DND-41 (cell line): ENCODE measurements around the gene PPP1R37.

Experiments used
- ATAC-seq: fragments of 200-7000 bp; cut with Tn5 transposase; 3 replicates; pipeline ENCODE4 v1.9.1; 2021; ENCODE audit warnings: low read depth; ENCODE audit not compliant: insufficient read depth
- DNase-seq: peaks from one replicate; pipeline ENCODE4 v3.0.0-alpha.2; 2020
- H2AFZ ChIP-seq: 2 replicates; pipeline ENCODE4 v1.6.0; 2012; ENCODE audit warnings: low read depth, low read length
- H3K27ac ChIP-seq: 2 replicates; pipeline ENCODE4 v1.5.1; 2012; ENCODE audit warnings: low read length, inconsistent platforms
- H3K27me3 ChIP-seq: fragments of 200-600 bp; sonication (generic); 2 replicates; pipeline ENCODE4 v1.6.0; 2012; ENCODE audit warnings: low read length, mild to moderate bottlenecking, inconsistent platforms; ENCODE audit not compliant: insufficient read depth, poor library complexity
- H3K36me3 ChIP-seq: 2 replicates; pipeline ENCODE4 v1.5.1; 2012; ENCODE audit warnings: low read length, inconsistent platforms; ENCODE audit not compliant: insufficient read depth
- H3K4me1 ChIP-seq: 2 replicates; pipeline ENCODE4 v1.5.1; 2012; ENCODE audit warnings: mild to moderate bottlenecking, low read length; ENCODE audit not compliant: insufficient read depth
- H3K4me2 ChIP-seq: 2 replicates; pipeline ENCODE4 v1.6.0; 2012; ENCODE audit warnings: mild to moderate bottlenecking, moderate library complexity, low read length, inconsistent platforms; ENCODE audit not compliant: insufficient read depth
- H3K4me3 ChIP-seq, 2 experiments: fragments of 200-600 bp in 1 of 2; shearing (Covaris generic) in 1 of 2; 2 replicates each; pipeline ENCODE4 v1.5.1; 2012 to 2016; ENCODE audit warnings: inconsistent platforms in 2 of 2, low read length in 2 of 2, mild to moderate bottlenecking in 2 of 2, low read depth in 1 of 2, moderate library complexity in 1 of 2
- H3K79me2 ChIP-seq: 2 replicates; pipeline ENCODE4 v1.6.0; 2012; ENCODE audit warnings: low read length, inconsistent platforms; ENCODE audit not compliant: insufficient read depth
- H3K9ac ChIP-seq: 2 replicates; pipeline ENCODE4 v1.6.0; 2012; ENCODE audit warnings: low read depth, mild to moderate bottlenecking, inconsistent platforms, low read length, moderate library complexity
- H3K9me3 ChIP-seq: 2 replicates; pipeline ENCODE4 v1.5.1; 2012; ENCODE audit warnings: low read length, moderate library complexity, mild to moderate bottlenecking, inconsistent platforms; ENCODE audit not compliant: insufficient read depth, severe bottlenecking
- H4K20me1 ChIP-seq: 2 replicates; pipeline ENCODE4 v1.6.0; 2012; ENCODE audit warnings: low read length; ENCODE audit not compliant: insufficient read depth
- EZH2 ChIP-seq: IDR thresholded peaks from 3 replicates; pipeline ENCODE4 v1.6.1; 2012; ENCODE audit warnings: borderline replicate concordance, low read depth, mild to moderate bottlenecking, moderate library complexity, low read length, inconsistent platforms; ENCODE audit not compliant: severe bottlenecking
- TF ChIP-seq, protein P1 (sequence below): IDR thresholded peaks from 2 replicates; pipeline ENCODE4 v1.5.1; 2012; ENCODE audit warnings: borderline replicate concordance, low read length, moderate library complexity, mild to moderate bottlenecking; ENCODE audit not compliant: poor library complexity, severe bottlenecking; ENCODE audit errors: extremely low read depth

PPP1R37 gene

DNA sequence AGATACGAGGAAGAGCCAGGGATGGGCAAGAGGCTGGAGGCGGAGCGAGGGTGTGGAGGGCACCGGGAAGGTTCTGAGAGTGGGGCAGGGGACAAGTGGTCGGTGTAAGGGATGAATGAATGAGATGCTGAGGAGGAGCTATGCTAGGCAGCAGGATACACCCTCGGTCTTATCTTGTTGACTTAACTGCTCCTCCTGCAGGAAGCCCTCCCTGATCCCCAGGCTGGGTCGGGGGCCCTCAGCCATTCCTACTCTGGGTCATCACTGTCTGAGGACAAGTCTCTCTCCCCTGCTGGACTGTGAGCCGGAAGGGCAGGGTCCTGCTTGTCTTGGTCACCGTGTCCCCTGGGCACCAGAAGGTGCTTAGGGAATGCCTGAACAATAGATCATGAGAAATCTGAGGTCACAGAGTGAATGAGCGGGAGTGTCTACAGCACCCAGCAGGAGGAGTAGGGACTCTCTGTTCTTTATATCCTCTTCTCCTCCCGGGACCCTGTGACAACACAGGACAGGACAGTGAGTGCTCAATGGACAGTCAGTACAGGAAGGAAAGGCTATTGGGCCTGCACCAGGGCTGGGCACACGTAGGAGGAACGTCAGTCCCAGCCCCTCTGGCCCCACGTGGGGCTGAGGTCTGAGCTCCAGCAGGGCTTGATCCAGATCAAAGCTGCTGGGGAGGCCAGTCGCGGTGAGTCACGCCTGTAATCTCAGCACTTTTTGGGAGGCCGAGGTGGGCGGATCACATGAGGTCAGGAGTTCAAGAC, 61.3 kb downstream of the PPP1R37 start:
- DNase-seq (no peak), ATAC-seq (no peak)
- Histone ChIP-seq H4K20me1 (peaks cover 3% of the 10 kb centered on the region), H2AFZ (no peak overlapping the region), H3K9me3 (no peaks in the 10 kb centered on the region), H3K4me3 (no peak overlapping the region), H3K9ac (no peak overlapping the region), H3K79me2 (no peaks in the 10 kb centered on the region), H3K4me1 (no peaks in the 10 kb centered on the region), H3K27me3 (no peaks in the 10 kb centered on the region), H3K27ac (no peak overlapping the region), H3K4me2 (no peak overlapping the region), H3K36me3 (0 out of 2 replicates have a peak, but pooled peaks cover 3% of the 10 kb centered on the region)
- no peak for TF ChIP-seq EZH2
- TF ChIP-seq, protein P1, sequence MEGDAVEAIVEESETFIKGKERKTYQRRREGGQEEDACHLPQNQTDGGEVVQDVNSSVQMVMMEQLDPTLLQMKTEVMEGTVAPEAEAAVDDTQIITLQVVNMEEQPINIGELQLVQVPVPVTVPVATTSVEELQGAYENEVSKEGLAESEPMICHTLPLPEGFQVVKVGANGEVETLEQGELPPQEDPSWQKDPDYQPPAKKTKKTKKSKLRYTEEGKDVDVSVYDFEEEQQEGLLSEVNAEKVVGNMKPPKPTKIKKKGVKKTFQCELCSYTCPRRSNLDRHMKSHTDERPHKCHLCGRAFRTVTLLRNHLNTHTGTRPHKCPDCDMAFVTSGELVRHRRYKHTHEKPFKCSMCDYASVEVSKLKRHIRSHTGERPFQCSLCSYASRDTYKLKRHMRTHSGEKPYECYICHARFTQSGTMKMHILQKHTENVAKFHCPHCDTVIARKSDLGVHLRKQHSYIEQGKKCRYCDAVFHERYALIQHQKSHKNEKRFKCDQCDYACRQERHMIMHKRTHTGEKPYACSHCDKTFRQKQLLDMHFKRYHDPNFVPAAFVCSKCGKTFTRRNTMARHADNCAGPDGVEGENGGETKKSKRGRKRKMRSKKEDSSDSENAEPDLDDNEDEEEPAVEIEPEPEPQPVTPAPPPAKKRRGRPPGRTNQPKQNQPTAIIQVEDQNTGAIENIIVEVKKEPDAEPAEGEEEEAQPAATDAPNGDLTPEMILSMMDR = no peak

DNA sequence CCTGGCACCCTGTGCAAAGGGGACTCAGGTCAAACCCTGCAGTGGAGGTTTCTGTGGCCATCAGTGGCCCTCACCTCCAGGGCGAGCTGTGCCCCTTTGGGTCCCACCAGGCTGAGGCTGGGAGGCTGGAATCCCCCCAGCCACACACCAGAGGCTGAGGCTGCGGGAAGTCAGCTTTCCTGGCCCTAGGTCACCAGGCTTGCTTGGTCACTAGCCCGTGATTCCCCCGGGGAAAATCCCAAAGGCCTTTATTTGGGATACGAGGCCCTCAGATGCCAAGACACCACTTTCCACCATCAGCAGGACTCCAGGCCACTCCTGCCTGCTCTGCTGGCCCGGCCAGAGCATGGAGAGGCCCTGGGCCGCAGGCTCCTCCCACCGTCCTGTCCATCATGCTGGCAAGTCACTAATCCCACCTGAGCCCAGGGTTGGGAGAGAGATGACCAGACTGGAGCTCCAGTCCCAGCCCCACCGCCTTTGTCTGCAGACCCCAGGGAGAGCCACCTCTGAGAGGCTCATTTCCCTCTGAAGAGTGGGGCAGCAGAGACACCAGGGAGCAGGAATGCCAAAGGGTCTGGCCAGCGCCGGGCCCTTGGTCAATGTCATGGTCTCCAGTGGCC, 63.1 kb downstream of the PPP1R37 start:
- DNase-seq (no peak), ATAC-seq (no peak)
- Histone ChIP-seq H3K4me3 (no peak overlapping the region), H3K36me3 (no peaks in the 10 kb centered on the region), H3K27ac (no peak overlapping the region), H3K9ac (no peak overlapping the region), H4K20me1 (peaks cover 3% of the 10 kb centered on the region), H2AFZ (no peak overlapping the region), H3K4me1 (no peaks in the 10 kb centered on the region), H3K27me3 (no peaks in the 10 kb centered on the region), H3K4me2 (no peak overlapping the region), H3K9me3 (no peaks in the 10 kb centered on the region), H3K79me2 (no peaks in the 10 kb centered on the region)
- TF ChIP-seq EZH2 = no peak
- TF ChIP-seq, protein P1 = no peak

DNA sequence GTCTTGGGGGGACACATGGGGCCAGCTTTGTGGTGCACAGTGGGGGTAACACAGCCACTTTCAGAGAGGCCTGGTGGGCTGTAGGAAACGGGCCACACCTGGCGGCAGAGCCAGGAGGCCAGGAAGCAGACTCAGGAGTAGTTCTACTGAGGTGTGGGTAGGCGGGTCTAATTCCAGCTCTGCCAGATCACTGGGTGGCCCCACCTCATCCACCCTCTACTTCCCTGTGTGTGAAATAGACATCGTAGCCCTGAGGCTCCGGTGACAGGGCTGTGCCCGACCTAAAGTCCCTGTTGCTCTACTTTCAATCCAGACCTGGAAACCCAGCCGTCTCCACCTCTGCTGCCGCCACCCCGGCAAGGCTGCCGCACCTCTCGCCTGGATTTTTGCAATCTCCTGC, 63.8 kb downstream of the PPP1R37 start:
- no peaks in the 10 kb centered on the region for H3K9me3 ChIP-seq
- no peak overlapping the region for H3K4me3 ChIP-seq
- no peak overlapping the region for H3K27ac ChIP-seq
- H4K20me1 ChIP-seq = peaks cover 3% of the 10 kb centered on the region
- no peaks in the 10 kb centered on the region for H3K79me2 ChIP-seq
- H2AFZ ChIP-seq = no peak overlapping the region
- no peaks in the 10 kb centered on the region for H3K27me3 ChIP-seq
- no peaks in the 10 kb centered on the region for H3K36me3 ChIP-seq
- H3K9ac ChIP-seq = no peak overlapping the region
- ATAC-seq (no peak), DNase-seq (no peak)
- H3K4me2 ChIP-seq = no peak overlapping the region
- H3K4me1 ChIP-seq = no peaks in the 10 kb centered on the region
- no peak for TF ChIP-seq EZH2
- TF ChIP-seq, protein P1 = no peak
